ENCODE data around the gene OR5AU1. TPM values are rescaled to one million over a fixed set of nuclear protein-coding genes. Genes with fewer than 3 reads are reported as not detected.
A peak's percentile ranks its signal among the peaks of the same experiment; 100 is the strongest.

Gene OR5AU1
- total and polyA plus RNA-seq, 2 of the 13 experiments (the other 11 are each of a cell fraction or from before 2014, with no cell fraction given), result not detected

- FAIRE-seq (peak; percentile 21), ATAC-seq (peak; percentile 40), DNase-seq (ENCODE audit: low spot score) (peak; percentile 79)
- Histone ChIP-seq H3K27ac (ENCODE audit: extremely low read length, insufficient read depth, low read length) (peak overlapping the region; percentile 1), H2AFZ (ENCODE audit: low read length) (no peak overlapping the region), H3K4me2 (ENCODE audit: low read depth, low read length) (no peak overlapping the region), H4K20me1 (ENCODE audit: insufficient read depth, low read length) (peaks cover 20% of the 10 kb centered on the region), H3K36me3 (replicated peaks in 1 of 2; ENCODE audit: control insufficient read depth in 1 of 2, insufficient read depth in 2 of 2, low read length in 2 of 2) (peaks cover 2 to 18% of the 10 kb centered on the region in 2 experiments; a peak in 4 of 5 replicates), H3K9ac (ENCODE audit: insufficient read depth, low read depth, low read length) (no peak overlapping the region), H3K9me3 (ENCODE audit: low read length) (no peaks in the 10 kb centered on the region), H3K27me3 (ENCODE audit: control insufficient read depth in 1 of 2, insufficient read depth in 2 of 2, low read length in 2 of 2) (no peaks in the 10 kb centered on the region), H3K4me1 (ENCODE audit: insufficient read depth, low read length) (peaks cover 70% of the 10 kb centered on the region), H3K79me2 (ENCODE audit: insufficient read depth, low read length) (no peaks in the 10 kb centered on the region), H3K4me3 (replicated peaks in 1 of 3; ENCODE audit: insufficient read depth in 1 of 3, low read depth in 2 of 3, low read length in 3 of 3) (no peak overlapping the region)
- WGBS (ENCODE audit: low lambda C conversion rate), result 81% methylated on average over 8 of the region's 8 CpGs
- CTCF ChIA-PET (ENCODE audit: low intra/inter-chr PET ratio, low total read pairs), result no interaction called here
- intact Hi-C loops (cut with micrococcal nuclease; ENCODE audit: unreplicated experiment), result no loop called here
- POLR2A ChIA-PET, result interaction anchor here (0.5 to 2.0 kb wide), 2 partner anchors 11 to 353 kb away, joined by 4 to 11 read pairs; no protein-coding TSS in a partner anchor
- in situ Hi-C loops (cut with HindIII; ENCODE audit: extremely low pct_ligation_motif_present, low pct_unique_long_range_greater_than_20kb), result no loop called here
- BruUV-seq (replicated peaks), result no TSS peak
- TF ChIP-seq GABPB1 (CRISPR knock-in tag; IDR thresholded peaks at IDR 0.05), result no peak
- TF ChIP-seq ZNF432 (CRISPR knock-in tag; IDR thresholded peaks at IDR 0.05; ENCODE audit: borderline replicate concordance), result no peak
- TF ChIP-seq MZF1 (CRISPR knock-in tag; IDR thresholded peaks at IDR 0.05; ENCODE audit: borderline replicate concordance), result no peak
- no peak for TF ChIP-seq HIC2 (CRISPR knock-in tag; IDR thresholded peaks at IDR 0.05; ENCODE audit: low read depth)
- 0 out of 2 replicates have a peak, but pooled peaks have one; percentile 17 for TF ChIP-seq DNMT3B (CRISPR knock-in tag; conservative IDR thresholded peaks at IDR 0.05)
- TF ChIP-seq ZNF230 (CRISPR knock-in tag; IDR thresholded peaks at IDR 0.05), result peak; percentile 82; the same call in 1 of the 2 replicates
- TF ChIP-seq ZSCAN9 (CRISPR knock-in tag; IDR thresholded peaks at IDR 0.05; ENCODE audit: borderline replicate concordance), result no peak
- no peak for TF ChIP-seq MED8 (CRISPR knock-in tag; IDR thresholded peaks at IDR 0.05; ENCODE audit: insufficient replicate concordance)
- TF ChIP-seq ZNF451 (CRISPR knock-in tag; IDR thresholded peaks at IDR 0.05), result no peak
- no peak for TF ChIP-seq HBP1 (CRISPR knock-in tag; IDR thresholded peaks at IDR 0.05; ENCODE audit: low read depth)
- TF ChIP-seq ZBTB20 (CRISPR knock-in tag; IDR thresholded peaks at IDR 0.05; ENCODE audit: borderline replicate concordance, low read depth), result no peak
- TF ChIP-seq KMT2B (CRISPR knock-in tag; IDR thresholded peaks at IDR 0.05), result no peak
- no peak for TF ChIP-seq IRF1 (CRISPR knock-in tag; IDR thresholded peaks at IDR 0.05; ENCODE audit: low read depth)
- TF ChIP-seq RERE (CRISPR knock-in tag; IDR thresholded peaks at IDR 0.05; ENCODE audit: low read depth), result no peak
These were observed 47.8 kb upstream of the OR5AU1 start for GRCh38 chr14:21203470-21204166.
